Natural killer cell (primary cell): Measurements from ENCODE around the gene GALNT16. TPM values are rescaled to one million over a fixed set of nuclear protein-coding genes. Genes with fewer than 3 reads are reported as not detected.

Experiments
- ATAC-seq, 3 donors: fragments of 150-1000 bp in 2 of 3; fragments of 200-7000 bp in 1 of 3; cut with Tn5 transposase; 1 replicate in 1 of 3; 2 replicates in 2 of 3; pipeline ENCODE4 v1.10.0; 2021; ENCODE audit warnings: mild to moderate bottlenecking in 2 of 3, moderate library complexity in 2 of 3
- DNase-seq, 2 donors: peaks; one replicate each; pipeline versions ENCODE4 v3.0.0 to v3.0.0-alpha.2; 2013 to 2021; ENCODE audit warnings: mixed read lengths in 1 of 2
- H3K27ac ChIP-seq: one replicate; pipeline ENCODE4 v1.5.1; 2013; ENCODE audit warnings: mild to moderate bottlenecking, low read length
- H3K27me3 ChIP-seq: one replicate; pipeline ENCODE4 v1.6.1; 2013; ENCODE audit warnings: low read length; ENCODE audit not compliant: control insufficient read depth, insufficient read depth
- H3K36me3 ChIP-seq: one replicate; pipeline ENCODE4 v1.6.1; 2013; ENCODE audit warnings: low read length; ENCODE audit not compliant: control insufficient read depth, insufficient read depth
- H3K4me1 ChIP-seq: one replicate; pipeline ENCODE4 v1.6.1; 2013; ENCODE audit warnings: low read length; ENCODE audit not compliant: control insufficient read depth, insufficient read depth
- H3K4me3 ChIP-seq: one replicate; pipeline ENCODE4 v1.5.1; 2013; ENCODE audit warnings: low read length
- H3K9me3 ChIP-seq: one replicate; pipeline ENCODE4 v1.6.1; 2013; ENCODE audit warnings: low read length; ENCODE audit not compliant: control insufficient read depth, insufficient read depth
- H3K27ac Mint-ChIP-seq, 2 donors: one replicate each; pipeline ENCODE4 v1.8.0; 2022; ENCODE audit warnings: mild to moderate bottlenecking in 2 of 2, mixed read lengths in 2 of 2, moderate library complexity in 1 of 2
- H3K27me3 Mint-ChIP-seq, 2 donors: one replicate each; pipeline ENCODE4 v1.8.0; 2022; ENCODE audit warnings: low read depth in 2 of 2, mixed read lengths in 2 of 2
- H3K36me3 Mint-ChIP-seq: one replicate; pipeline ENCODE4 v1.8.0; 2022; ENCODE audit warnings: mixed read lengths
- H3K4me1 Mint-ChIP-seq, 2 donors: one replicate each; pipeline ENCODE4 v1.8.0; 2022; ENCODE audit warnings: mixed read lengths in 2 of 2
- H3K4me3 Mint-ChIP-seq: one replicate; pipeline ENCODE4 v1.8.0; 2022; ENCODE audit warnings: mild to moderate bottlenecking, moderate library complexity, mixed read lengths
- H3K9me3 Mint-ChIP-seq, 2 donors: one replicate each; pipeline ENCODE4 v1.8.0; 2022; ENCODE audit warnings: mixed read lengths in 2 of 2
- CTCF ChIP-seq: fragments of 200-600 bp; IDR thresholded peaks from one replicate; pipeline ENCODE4 v1.8.0; 2022; ENCODE audit warnings: antibody characterized with exemption
- WGBS: methylation state at CpG from one replicate; pipeline ENCODE4 v1.1.7; 2013; ENCODE audit warnings: missing lambda C conversion rate; ENCODE audit not compliant: insufficient coverage; 5-methylcytosine and 5-hydroxymethylcytosine counted together
- intact Hi-C: fragments of 100-400 bp; cut with micrococcal nuclease; formaldehyde crosslinking; loops from one replicate; pipeline ENCODE4 v1.14.2; 2022
- total RNA-seq, 4 donors: library from RNA; stranded (reverse); fragments of 120-200 nt in 1 of 4; gene quantifications; one replicate each; pipeline versions ENCODE4 v1.2.3 to v1.2.4, GENCODE V29; 2013 to 2022

GALNT16 gene
- total RNA-seq, 3 donors from 2014 or later (not counting 1 experiment from before 2014, with no cell fraction given): not detected

DNA sequence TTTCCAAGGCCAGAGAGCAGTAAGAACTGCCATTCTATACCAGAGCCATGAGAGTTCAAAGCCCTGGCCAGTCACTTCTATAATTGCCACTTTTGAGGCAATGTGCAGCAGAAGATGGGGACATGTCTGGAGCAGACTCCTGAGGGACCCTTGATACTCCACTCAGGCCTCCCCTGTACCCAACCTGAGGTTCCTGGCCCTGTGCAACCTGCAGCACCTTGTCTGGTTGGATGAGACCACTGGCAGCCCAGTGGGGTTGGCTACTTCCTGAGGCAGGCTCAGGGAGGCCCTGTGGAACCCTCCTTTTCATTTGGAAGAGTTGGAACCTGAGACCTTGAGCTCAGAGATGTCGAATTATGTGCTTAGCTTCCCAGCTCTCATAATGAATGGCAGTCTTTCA, 54.4 kb downstream of the GALNT16 start:
- H3K4me3 Mint-ChIP-seq: no peak overlapping the region
- Histone ChIP-seq H3K36me3 (no peaks in the 10 kb centered on the region), H3K27me3 (peaks cover 6% of the 10 kb centered on the region), H3K4me1 (peaks cover 6% of the 10 kb centered on the region), H3K4me3 (no peak overlapping the region), H3K27ac (no peak overlapping the region), H3K9me3 (no peaks in the 10 kb centered on the region)
- WGBS: 89% methylated on average over 1 of the region's 1 CpG
- intact Hi-C loops: no loop called here
- DNase-seq (no peak), ATAC-seq (no peak)
- no peak overlapping the region for H3K27ac Mint-ChIP-seq
- no peaks in the 10 kb centered on the region for H3K9me3 Mint-ChIP-seq
- peaks cover 8 to 13% of the 10 kb centered on the region in 2 donors for H3K27me3 Mint-ChIP-seq
- H3K36me3 Mint-ChIP-seq: no peaks in the 10 kb centered on the region
- no peaks in the 10 kb centered on the region for H3K4me1 Mint-ChIP-seq
- no peak for TF ChIP-seq CTCF

GRCh38 chr14:69315301-69315700, 55.3 kb downstream of the GALNT16 start:
- Mint-ChIP-seq H3K36me3 (no peaks in the 10 kb centered on the region), H3K4me3 (no peak overlapping the region), H3K27ac (no peak overlapping the region), H3K27me3 (peaks cover 2 to 3% of the 10 kb centered on the region in 2 donors), H3K4me1 (no peaks in the 10 kb centered on the region), H3K9me3 (no peaks in the 10 kb centered on the region)
- no peak for DNase-seq
- H3K27ac ChIP-seq: no peak overlapping the region
- H3K9me3 ChIP-seq: no peaks in the 10 kb centered on the region
- TF ChIP-seq CTCF: no peak
- H3K4me1 ChIP-seq: peaks cover 6% of the 10 kb centered on the region
- no peak for ATAC-seq
- H3K4me3 ChIP-seq: no peak overlapping the region
- 92% methylated on average over 4 of the region's 4 CpGs for WGBS
- peaks cover under 1% of the 10 kb centered on the region for H3K27me3 ChIP-seq
- H3K36me3 ChIP-seq: no peaks in the 10 kb centered on the region
- intact Hi-C loops: no loop called here

DNA sequence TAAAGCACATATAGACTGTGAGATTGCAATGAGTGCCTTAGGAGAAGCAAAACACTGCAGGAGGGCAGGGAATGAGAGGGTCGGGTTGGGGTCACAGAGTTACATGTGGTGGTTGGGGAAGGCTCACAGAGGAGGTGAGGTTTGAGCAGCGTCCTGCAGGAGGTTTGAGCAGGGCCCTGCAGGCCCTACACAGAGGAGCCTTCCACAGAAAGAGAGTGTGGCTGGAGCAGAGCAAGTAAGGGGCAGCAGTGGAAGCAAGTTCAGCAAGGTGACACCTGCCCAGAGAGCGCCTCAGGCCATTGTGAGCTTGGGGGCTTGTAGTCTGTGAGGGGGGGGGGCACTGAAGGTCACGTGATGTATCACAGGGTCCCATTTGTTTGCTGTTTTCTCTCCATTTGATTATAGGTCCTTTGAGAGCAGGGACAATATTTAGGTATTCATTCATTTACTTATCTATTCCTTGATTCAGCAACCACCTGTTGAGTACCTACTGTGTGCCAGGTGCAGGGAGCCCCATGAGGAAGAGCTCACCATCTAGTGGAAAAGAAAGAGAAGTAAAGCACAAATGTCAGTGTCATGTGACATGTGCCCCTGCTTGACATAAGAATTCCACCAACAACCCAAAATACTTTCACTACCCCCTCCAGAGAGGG, 56.6 kb downstream of the GALNT16 start:
- H3K4me3 Mint-ChIP-seq: no peak overlapping the region
- no peaks in the 10 kb centered on the region for H3K9me3 ChIP-seq
- no peak for TF ChIP-seq CTCF
- H3K9me3 Mint-ChIP-seq: no peaks in the 10 kb centered on the region
- DNase-seq: no peak
- H3K4me1 Mint-ChIP-seq: no peaks in the 10 kb centered on the region
- no peak overlapping the region for H3K27ac ChIP-seq
- no peak overlapping the region for H3K4me3 ChIP-seq
- 79% methylated on average over 3 of the region's 4 CpGs for WGBS
- H3K27me3 ChIP-seq: no peaks in the 10 kb centered on the region
- no peaks in the 10 kb centered on the region for H3K27me3 Mint-ChIP-seq
- no peak for ATAC-seq
- no peaks in the 10 kb centered on the region for H3K36me3 Mint-ChIP-seq
- H3K4me1 ChIP-seq: peaks cover 6% of the 10 kb centered on the region
- H3K27ac Mint-ChIP-seq: no peak overlapping the region
- H3K36me3 ChIP-seq: no peaks in the 10 kb centered on the region
- intact Hi-C loops: no loop called here
